HUDEP-2 (cell line): ENCODE measurements around the gene STUB1.
A peak's percentile ranks its signal among the peaks of the same experiment; 100 is the strongest.

ENCODE experiments used
- DNase-seq, 76 experiments: peaks; one replicate each; lab custom pipeline; 2025; ENCODE audit not compliant: unreplicated experiment in 76 of 76; lab: John Stamatoyannopoulos, UW

The STUB1 gene

DNA sequence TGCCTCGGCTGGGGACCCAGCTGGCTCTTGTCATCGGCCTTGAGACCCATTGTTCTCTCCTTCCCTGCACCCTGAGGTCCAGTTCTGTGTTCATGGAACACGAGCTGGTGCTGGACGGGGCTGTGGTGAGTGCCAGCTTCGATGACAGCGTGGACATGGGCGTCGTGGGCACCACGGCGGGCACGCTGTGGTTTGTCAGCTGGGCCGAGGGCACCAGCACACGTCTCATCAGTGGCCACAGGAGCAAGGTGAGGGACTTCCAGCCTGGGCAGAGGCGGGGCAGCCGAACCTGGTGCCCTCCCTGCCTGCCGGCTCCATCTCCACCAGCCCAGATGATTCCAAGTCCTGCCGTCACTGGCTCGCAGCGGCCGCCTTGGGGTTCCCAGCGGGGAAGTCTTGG is 17.6 kb upstream of the STUB1 start:
- no peak for DNase-seq

DNA sequence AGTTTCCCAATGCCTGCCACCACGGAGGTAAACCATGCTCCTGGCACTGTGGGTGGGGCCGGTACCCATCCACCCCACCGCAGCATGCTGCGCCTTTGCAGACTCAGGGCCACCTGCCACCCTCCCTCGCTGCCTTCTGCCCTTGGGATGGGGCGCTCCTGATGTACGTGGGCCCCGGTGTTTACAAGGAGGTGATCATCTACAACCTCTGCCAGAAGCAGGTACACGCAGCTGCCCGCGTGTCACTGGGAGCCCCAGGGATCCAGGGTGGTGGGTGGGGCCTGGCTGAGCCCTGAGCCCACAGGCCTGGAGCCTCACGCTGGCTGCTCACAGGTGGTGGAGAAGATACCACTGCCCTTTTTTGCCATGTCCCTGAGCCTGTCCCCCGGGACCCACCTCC is 13.6 kb upstream of the STUB1 start:
- DNase-seq, result no peak

- no peak for DNase-seq
Measured at GRCh38 chr16:667113-667779, 13.0 kb upstream of the STUB1 start.

- peak in 72 of 76 experiments; percentile 38 to 93 (median 85) for DNase-seq
Measured at GRCh38 chr16:667780-668518, 12.3 kb upstream of the STUB1 start, which contains the start of gene RHOT2. RHOT2 (plus strand) TSS chr16:668132; CDS start chr16:668200, 68 bp downstream.

DNA sequence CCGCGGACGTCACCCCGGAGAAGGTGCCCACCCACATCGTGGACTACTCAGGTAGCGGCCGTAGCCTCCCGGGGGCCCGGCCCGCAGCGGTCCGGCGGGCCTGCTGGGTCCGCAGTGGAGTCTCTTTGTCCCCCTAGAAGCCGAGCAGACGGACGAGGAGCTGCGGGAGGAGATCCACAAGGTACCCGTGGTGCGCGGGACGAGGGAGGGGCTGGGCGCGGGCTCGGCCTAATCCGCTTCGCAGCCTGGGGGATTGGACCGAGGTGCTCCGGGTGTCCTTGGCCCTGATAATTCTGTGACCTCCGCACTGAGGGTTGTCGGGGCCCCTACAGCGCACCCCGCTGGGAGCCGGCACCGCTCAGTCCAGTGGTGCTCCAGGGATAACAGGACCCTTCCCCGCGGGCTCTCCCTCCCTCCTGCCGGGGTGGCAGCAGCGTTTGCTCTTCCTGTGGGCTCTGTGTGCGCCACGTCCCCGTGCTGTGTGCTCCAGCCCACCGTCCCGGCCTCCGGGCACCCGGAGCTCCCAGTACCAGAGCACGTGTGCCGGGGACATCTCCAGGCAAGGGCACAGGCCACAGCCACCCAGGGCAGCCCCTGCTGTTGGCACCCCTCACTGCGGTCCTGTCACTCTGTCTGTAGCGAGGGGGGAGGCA is 11.6 kb upstream of the STUB1 start:
- peak in 2 of 76 experiments; percentile 17 to 38 for DNase-seq

- DNase-seq, result no peak
Measured at GRCh38 chr16:669666-670065, 10.5 kb upstream of the STUB1 start.

- no peak for DNase-seq
Measured at GRCh38 chr16:670485-671352, 9.5 kb upstream of the STUB1 start.

DNA sequence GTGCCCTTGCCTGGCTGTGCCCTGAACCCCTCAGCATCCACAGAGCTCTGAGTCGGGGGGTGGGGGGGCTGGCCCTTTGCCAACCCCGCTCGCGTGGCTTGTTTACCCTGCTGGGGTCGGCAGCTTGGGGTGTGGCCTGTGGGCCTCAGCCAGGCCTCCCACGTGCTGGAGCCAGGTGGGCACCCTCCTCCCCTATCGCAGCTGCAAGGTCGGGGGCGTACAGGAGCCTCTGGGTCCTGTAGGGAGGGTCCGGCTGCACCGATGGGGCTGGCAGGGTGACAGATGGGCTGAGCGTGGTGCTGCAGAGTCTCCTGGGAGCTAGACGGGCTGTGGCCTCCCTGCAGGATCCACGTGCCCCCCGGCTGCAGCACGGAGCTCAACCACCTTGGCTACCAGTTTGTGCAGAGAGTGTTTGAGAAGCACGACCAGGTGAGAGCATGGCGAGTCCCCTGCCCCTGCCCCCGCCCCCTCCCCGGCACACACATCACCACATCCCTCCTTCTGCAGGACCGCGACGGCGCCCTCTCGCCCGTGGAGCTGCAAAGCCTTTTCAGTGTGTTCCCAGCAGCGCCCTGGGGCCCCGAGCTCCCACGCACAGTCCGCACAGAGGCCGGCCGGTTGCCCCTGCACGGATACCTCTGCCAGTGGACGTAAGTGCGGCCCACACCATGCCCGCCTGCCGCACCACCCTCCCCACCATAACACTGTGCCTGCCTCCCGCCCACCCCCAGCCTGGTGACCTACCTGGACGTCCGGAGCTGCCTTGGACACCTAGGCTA is 8.7 kb upstream of the STUB1 start:
- DNase-seq, result no peak

GRCh38 chr16:672371-672770 is 7.8 kb upstream of the STUB1 start:
- no peak for DNase-seq

GRCh38 chr16:672851-673250 is 7.4 kb upstream of the STUB1 start:
- no peak for DNase-seq

- no peak for DNase-seq
Measured at GRCh38 chr16:673399-673991, 6.7 kb upstream of the STUB1 start.

- DNase-seq, result no peak
Measured at GRCh38 chr16:674214-674881, 5.9 kb upstream of the STUB1 start.

GRCh38 chr16:674968-675883 is 5.0 kb upstream of the STUB1 start, which contains the start of gene RHBDL1:
RHBDL1 (plus strand) TSS chr16:675671; CDS start chr16:675791, 120 bp downstream.
- DNase-seq, result peak in 8 of 76 experiments; percentile 10 to 43 (median 24)

GRCh38 chr16:675884-676564 is 4.2 kb upstream of the STUB1 start:
- no peak for DNase-seq

DNA sequence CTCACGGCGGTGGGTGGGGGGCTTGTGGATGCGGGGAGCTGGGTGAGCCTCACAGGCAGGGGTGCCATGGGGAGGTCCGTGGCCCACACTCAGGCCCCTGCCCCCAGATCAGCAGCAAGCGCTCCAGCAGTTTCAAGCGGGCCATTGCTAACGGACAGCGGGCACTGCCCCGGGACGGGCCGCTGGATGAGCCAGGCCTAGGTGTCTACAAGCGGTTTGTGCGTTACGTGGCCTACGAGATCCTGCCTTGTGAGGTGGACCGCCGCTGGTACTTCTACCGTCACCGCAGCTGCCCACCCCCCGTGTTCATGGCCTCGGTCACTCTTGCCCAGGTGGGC is 3.7 kb upstream of the STUB1 start:
- no peak for DNase-seq

DNA sequence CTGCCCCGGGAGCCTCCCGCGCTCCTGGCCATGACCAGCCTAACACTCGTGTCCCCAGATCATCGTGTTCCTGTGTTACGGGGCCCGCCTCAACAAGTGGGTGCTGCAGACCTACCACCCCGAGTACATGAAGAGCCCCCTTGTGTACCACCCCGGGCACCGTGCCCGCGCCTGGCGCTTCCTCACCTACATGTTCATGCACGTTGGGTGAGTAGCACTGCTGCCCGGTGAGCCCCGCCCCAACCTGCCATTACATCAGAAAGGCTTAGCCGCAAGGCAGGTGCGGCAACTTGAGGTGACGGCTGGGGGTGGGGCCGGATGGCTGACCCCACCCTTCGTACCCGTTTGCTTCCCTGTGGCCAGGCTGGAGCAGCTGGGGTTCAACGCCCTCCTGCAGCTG is 3.3 kb upstream of the STUB1 start:
- DNase-seq, result no peak
